ENCODE results near the gene TRIM52. TPM values are rescaled to one million over a fixed set of nuclear protein-coding genes. Genes with fewer than 3 reads are reported as not detected.

TRIM52 gene
- total RNA-seq, 1 donor from 2014 or later, result 16.3 TPM

DNA sequence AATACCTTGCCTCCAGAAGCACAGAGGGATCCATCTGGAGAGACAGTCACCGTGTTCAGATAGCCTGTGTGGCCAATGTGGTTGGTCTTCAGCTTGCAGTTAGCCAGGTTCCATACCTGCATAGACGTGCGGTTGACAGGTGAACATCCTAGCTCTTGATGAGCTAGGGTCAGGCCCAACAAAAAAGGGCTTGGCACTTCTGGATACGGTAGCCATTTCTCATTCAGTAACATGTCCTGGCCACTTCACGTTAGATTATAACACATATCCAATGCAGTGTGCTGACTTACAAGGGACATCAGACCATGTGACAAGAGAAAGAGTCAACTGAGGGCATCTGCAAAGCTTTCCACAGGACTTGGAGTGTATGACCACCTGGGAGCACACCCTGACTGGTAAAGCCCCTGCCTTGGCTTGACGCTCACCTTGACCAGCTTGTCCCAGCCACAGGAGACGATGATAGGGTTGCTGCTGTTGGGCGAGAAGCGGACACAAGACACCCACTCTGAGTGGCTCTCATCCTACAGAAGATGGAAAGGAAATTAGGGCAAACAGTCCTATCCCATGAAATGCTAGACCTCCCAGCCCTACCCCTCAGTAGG lies 21.8 kb downstream of the TRIM52 start:
- Histone ChIP-seq H3K9me3 (no peaks in the 10 kb centered on the region), H3K4me1 (peaks cover 30% of the 10 kb centered on the region), H3K4me3 (no peak overlapping the region), H3K27me3 (no peaks in the 10 kb centered on the region), H3K27ac (no peak overlapping the region), H3K36me3 (peaks cover 84% of the 10 kb centered on the region)
- no peak for ATAC-seq
- TF ChIP-seq, protein P1, sequence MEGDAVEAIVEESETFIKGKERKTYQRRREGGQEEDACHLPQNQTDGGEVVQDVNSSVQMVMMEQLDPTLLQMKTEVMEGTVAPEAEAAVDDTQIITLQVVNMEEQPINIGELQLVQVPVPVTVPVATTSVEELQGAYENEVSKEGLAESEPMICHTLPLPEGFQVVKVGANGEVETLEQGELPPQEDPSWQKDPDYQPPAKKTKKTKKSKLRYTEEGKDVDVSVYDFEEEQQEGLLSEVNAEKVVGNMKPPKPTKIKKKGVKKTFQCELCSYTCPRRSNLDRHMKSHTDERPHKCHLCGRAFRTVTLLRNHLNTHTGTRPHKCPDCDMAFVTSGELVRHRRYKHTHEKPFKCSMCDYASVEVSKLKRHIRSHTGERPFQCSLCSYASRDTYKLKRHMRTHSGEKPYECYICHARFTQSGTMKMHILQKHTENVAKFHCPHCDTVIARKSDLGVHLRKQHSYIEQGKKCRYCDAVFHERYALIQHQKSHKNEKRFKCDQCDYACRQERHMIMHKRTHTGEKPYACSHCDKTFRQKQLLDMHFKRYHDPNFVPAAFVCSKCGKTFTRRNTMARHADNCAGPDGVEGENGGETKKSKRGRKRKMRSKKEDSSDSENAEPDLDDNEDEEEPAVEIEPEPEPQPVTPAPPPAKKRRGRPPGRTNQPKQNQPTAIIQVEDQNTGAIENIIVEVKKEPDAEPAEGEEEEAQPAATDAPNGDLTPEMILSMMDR (IDR thresholded peaks at IDR 0.05), result no peak
- no peak for DNase-seq
- intact Hi-C loops (cut with DNase I), result no loop called here

DNA sequence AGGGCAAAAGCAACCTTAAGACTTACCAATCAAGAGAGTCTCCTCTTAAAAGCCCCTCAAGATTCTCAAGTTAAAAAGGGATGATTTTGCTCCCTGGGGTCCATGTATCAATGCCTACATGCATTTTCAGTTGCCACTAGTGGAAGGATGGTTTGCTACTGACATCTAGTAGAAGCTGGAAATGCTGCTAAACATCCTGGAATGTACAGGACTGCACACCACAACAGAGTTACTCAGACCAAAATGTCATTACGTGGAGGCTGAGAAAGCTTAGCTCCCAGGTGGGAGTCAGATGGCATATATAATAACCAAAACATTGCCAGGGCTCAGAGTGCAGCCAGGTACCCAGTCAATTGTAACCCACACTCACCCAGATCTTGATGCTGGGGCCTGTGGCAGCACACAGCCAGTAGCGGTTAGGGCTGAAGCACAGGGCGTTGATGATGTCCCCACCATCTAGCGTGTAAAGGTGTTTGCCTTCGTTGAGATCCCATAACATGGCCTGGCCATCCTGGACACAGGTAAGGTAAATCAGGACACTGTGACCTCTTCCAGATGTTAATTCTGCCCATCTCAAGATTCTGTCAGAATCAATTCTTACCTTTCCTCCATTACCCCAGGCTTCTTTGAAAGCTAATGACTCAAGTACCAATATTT lies 23.1 kb downstream of the TRIM52 start:
- no peak for ATAC-seq
- Histone ChIP-seq H3K27ac (no peak overlapping the region), H3K36me3 (peaks cover 97% of the 10 kb centered on the region), H3K27me3 (no peaks in the 10 kb centered on the region), H3K9me3 (no peaks in the 10 kb centered on the region), H3K4me1 (peaks cover 30% of the 10 kb centered on the region), H3K4me3 (no peak overlapping the region)
- intact Hi-C loops (cut with DNase I), result no loop called here
- TF ChIP-seq, protein P1 (IDR thresholded peaks at IDR 0.05), result no peak
- DNase-seq, result no peak

DNA sequence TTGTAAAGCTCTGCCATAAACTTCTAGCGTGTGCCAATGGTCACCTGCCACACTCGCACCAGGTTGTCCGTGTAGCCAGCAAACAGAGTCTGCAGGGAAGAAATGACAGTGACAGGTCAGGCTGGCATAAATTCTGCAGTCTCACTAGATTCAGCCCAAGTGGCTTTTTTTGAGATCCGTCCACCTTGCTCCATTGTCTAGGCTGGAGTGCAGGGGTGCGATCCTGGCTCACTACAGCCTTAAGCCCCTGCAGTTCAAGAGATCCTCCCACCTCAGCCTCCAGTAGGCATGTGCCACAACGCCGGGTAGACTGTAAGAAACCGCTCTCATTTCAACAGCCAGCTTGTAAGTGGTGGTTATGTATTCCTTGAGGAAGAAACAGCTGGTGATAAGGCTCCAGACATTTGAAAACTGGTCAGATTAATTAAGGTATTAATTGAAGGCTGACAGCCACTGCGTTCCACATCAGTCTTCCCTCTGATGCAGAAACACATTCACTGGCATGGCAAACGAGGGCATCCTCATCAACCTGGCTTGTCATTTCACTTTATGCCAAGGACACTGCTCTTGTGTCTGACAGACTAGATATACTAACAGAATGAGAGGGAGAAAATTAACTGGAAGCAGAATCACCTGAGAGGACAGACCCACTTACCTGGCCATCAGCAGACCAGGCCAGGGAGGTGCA lies 23.8 kb downstream of the TRIM52 start:
- no peaks in the 10 kb centered on the region for H3K27me3 ChIP-seq
- peaks cover 25% of the 10 kb centered on the region for H3K4me1 ChIP-seq
- TF ChIP-seq, protein P1 (IDR thresholded peaks at IDR 0.05), result no peak
- no peaks in the 10 kb centered on the region for H3K9me3 ChIP-seq
- no peak overlapping the region for H3K4me3 ChIP-seq
- intact Hi-C loops (cut with DNase I), result no loop called here
- ATAC-seq, result no peak
- no peak for DNase-seq
- peaks cover 100% of the 10 kb centered on the region for H3K36me3 ChIP-seq
- H3K27ac ChIP-seq, result no peak overlapping the region

DNA sequence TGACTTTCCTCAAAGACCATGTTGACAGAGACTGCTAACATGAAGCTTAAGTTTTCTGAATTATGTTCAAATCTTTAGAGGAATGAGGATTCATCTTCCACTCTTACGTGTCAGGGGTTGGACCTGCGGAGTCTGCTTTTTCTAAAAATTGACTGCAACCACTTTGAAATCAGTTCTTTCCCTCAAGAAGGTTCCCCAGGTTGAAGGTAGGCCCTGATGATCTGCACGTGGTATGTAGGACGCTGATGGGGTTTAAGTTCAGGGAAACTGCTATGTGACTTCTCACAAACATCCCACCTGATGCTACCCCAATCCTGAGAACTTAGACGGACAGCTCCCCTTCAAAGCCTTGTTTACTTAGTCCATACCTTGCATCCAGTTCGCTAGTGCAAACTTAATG lies 24.5 kb downstream of the TRIM52 start:
- H3K27me3 ChIP-seq, result no peaks in the 10 kb centered on the region
- H3K27ac ChIP-seq, result no peak overlapping the region
- peaks cover 100% of the 10 kb centered on the region for H3K36me3 ChIP-seq
- H3K4me1 ChIP-seq, result peaks cover 19% of the 10 kb centered on the region
- H3K4me3 ChIP-seq, result no peak overlapping the region
- TF ChIP-seq, protein P1 (IDR thresholded peaks at IDR 0.05), result no peak
- H3K9me3 ChIP-seq, result no peaks in the 10 kb centered on the region
- intact Hi-C loops (cut with DNase I), result no loop called here
- no peak for DNase-seq
- no peak for ATAC-seq

GRCh38 chr5:181235689-181236366 lies 25.1 kb downstream of the TRIM52 start:
- Histone ChIP-seq H3K4me3 (no peak overlapping the region), H3K36me3 (peaks cover 100% of the 10 kb centered on the region), H3K27me3 (no peaks in the 10 kb centered on the region), H3K4me1 (peaks cover 12% of the 10 kb centered on the region), H3K9me3 (no peaks in the 10 kb centered on the region), H3K27ac (no peak overlapping the region)
- DNase-seq (no peak), ATAC-seq (no peak)
- TF ChIP-seq, protein P1 (IDR thresholded peaks at IDR 0.05), result no peak
- intact Hi-C loops (cut with DNase I), result no loop called here

Measured in upper lobe of right lung (tissue), 1 donor.